ENCODE measurements around the gene G6PD.
"Not testable (repeated sequence)": the region's sequence is repeated elsewhere in the genome, so short reads cannot be mapped to it uniquely, and the experiment has no call there.

The G6PD gene

GRCh38 chrX:154515090-154515965, 31.3 kb downstream of the G6PD start:
- no peak for DNase-seq (ENCODE audit: low read depth)

GRCh38 chrX:154513716-154514115, 32.9 kb downstream of the G6PD start:
- no peak for DNase-seq (ENCODE audit: low read depth)

GRCh38 chrX:154512879-154513553, 33.6 kb downstream of the G6PD start:
- DNase-seq (ENCODE audit: low read depth), result no peak

GRCh38 chrX:154511761-154512160, 34.9 kb downstream of the G6PD start:
- DNase-seq (ENCODE audit: low read depth), result no peak

DNA sequence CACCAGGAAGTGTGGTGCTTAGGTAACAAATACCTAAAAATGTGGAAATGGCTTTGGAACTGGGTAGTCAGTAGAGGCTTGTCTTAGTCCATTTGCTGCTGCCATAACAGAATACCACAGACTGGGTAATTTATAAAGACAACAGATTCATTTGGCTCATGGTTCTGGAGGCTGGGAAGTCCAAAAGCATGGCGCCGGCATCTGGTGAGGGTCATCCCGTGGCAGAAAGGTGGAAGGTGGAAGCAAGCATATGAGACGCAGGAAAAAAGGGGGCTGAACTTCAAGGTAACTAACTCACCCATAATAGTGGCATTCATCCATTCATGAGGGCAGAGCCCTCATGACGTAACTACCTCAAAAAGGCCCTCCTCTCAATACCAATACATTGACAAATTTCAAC, 37.2 kb downstream of the G6PD start:
- DNase-seq (ENCODE audit: low read depth), result no peak

DNA sequence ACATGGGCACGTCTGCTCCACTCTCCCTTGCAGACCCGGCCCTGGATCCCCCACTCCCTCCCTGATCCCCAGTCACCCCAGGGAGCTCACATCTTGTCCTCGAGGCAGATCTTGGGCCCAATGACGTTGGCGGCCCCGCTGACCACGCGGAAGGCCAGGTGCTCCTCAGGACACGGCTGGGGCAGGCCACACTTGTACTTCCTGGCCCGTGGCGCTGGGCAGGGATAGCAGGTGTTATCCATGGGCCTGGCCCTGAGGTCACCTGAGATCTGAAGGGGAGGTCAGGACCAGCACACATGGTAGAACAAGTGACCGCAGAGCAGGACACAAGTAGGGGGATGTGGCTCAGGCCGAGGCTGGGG, 38.3 kb downstream of the G6PD start:
- no peak for DNase-seq (ENCODE audit: low read depth)

GRCh38 chrX:154507673-154508383, 38.8 kb downstream of the G6PD start:
- no peak for DNase-seq (ENCODE audit: low read depth)

DNA sequence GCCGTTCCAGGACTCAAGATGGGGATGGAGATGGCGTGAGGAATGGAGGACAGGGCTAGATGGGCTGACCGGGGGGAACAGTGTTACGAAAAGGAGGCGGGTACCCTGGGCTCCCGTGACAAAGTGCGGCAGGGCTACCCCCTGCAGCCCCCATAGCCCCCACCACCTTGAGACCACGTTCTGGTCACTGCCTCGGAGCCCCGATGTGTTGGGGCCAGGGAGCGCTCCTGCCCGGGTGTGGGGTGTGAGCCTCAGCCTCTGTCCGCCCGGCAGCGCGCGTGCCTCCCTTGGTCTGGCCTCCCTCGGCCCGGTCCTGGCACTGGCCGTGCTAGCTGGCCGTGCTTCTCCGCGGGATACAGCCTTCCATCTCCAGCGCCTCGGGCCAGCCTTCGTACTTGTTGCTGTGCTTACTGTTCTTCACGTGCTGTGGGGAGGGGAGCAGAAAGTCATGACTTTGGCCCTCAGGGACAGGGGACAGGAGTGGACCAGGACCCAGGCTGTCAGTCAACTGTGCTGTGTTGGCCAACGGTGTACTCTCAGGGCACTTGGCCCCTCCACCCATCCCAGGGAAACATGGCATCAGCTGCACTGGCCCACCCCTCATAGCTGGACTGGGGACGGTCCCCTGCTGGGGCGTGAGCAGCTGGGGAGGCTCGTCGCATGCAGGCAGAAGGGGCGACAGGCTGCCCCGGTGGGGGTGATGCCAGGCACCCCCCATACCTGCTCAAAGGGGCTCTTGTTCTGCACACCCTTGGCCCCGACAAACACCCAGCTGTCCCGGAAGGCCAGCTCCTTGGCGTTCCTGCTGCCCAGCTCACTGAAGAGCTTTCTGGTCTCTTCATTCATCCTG, 39.9 kb downstream of the G6PD start:
- DNase-seq (ENCODE audit: low read depth), result no peak

DNA sequence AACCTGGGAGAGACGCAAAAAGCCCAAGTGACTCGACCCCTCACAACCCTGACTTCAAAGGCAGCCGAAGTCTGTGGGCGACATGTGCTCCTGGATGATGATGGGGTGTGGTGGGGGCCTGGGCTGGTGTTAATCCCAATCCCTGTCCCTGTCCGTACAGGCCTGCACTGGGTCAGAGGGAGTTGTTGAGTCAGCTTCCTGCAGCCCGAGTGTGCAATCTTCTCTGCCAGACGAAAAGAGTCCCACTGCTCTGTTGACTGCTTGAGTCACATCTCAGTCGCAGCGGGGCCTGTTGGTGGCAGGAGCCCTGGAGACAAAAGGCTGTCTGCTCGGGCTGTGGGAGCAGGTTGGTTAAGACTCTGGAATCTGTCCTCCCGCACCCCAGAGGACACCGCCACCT, 40.9 kb downstream of the G6PD start:
- no peak for DNase-seq (ENCODE audit: low read depth)

DNA sequence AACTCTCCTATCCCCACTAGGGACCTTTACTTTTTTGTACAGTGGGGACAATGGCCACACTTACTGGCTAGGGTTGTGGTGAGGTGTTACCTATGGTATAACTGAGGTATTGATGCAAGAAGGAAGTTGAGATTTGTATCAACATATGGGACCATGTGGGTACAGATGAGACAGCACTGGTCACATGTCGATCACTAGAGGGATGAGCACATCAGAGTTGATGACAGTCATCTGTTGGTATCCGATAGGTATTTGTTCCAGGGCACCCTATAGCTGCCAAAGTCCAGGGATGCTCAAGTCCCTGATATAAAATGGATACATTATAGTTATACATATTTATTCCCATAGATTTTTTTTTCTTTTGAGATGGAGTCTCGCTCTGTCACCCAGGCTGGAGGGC, 43.7 kb downstream of the G6PD start:
- no peak for DNase-seq (ENCODE audit: low read depth)

DNA sequence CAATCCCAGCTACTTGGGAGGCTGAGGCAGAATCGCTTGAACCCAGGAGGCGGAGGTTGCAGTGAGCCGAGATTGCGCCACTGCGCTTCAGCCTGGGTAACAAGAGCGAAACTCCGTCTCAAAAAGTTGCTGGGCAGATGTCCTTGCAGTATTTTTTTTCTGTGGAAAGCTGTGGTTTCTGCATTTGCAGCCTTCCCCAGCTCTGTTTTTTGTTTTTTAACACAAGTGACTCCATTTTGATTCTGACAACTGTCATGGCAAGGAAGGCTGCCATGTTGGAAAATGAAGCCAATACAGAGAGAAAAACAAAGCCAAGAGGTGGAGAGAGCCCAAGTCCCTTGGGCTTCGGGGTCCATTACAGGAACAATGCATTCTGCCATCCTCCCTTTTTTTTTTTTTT, 44.5 kb downstream of the G6PD start:
- DNase-seq (ENCODE audit: low read depth), result no peak

DNA sequence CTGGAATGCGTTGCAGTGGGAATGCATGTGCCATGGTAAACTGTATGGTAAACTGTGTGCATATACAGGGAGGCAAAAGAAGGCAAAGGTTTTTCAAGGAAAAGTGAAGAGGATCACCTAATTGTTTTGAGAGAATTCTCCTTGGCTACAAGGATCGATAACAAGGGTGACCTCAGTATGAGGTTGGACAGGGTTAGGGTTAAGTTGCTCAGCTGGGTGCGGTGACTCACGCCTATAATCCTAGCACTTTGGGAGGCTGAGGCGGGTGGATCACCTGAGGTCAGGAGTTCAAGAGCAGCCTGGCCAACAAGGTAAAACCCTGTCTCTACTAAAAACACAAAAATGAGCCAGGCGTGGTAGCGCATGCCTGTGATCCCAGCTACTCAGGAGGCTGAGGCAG, 45.2 kb downstream of the G6PD start:
- not testable (repeated sequence) for DNase-seq (ENCODE audit: low read depth)

DNA sequence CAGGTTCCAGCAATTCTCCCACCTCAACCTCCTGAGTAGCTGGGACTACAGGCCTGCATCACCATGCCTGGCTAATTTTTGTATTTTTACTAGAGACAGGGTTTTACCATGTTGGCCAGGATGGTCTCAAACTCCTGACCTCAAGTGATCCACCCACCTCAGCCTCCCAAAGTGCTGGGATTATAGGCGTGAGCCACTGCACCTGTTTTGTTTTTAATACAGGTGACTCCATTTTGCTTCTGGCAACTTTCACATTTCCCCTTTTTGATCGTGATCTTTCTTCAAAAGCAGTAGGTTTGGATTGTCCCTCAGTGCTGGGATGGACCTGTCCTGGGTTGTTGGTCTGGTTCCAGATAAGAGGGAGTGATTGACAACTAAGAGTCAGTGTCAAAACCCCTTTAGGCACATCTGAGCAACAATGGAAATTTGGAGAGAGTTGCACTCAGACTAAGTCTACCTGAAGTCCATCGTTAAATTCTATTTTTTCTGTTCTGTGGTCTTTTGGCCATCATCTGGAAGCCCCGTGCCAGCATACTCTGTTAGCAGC, 50.0 kb downstream of the G6PD start:
- not testable (repeated sequence) for DNase-seq (ENCODE audit: low read depth)

DNA sequence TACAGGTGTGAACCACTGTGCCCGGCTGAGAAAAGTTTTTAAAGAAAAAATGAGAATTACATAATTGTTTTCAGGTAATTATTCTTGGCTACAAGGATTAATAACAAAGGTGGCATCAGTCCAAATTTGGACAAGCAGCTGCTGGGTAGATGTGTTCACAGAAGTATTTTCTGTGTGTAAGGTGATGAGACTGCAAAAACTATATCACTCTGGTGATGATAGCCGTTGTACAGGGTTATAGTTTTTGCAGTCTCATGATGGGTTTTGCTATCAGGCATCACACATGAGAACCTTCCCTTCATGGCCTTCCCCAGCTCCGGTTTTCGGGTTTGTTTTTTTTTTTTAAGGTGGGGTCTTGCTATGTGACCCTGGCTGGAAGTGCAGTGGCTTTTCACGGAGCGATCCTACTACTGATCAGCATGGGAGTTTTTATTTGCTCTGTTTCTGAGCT, 51.1 kb downstream of the G6PD start:
- DNase-seq (ENCODE audit: low read depth), result no peak

DNA sequence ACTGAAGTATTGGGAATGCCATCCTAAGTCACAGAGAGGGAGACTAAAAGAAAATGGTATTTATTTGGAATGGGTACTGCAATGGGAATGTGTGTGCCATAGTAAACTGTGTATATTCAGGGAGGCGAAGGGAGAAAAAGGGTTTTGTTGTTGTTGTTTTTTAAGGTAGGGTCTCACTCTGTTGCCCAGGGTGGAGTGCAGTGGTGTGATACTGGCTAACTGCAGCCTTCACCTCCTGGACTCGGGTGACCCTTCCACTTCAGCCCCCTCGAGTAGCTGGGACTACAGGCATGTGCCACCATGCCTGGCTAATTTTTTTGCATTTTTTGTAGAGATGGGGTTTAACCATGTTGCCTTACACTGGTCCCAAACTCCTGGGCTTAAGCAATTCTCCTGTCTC, 51.9 kb downstream of the G6PD start:
- no peak for DNase-seq (ENCODE audit: low read depth)

- peak; percentile 85 for DNase-seq (ENCODE audit: low read depth)
These were observed 56.1 kb downstream of the G6PD start, which contains the start of gene SLC10A3 for GRCh38 chrX:154490414-154491083. SLC10A3 (minus strand) TSS chrX:154490629; CDS start chrX:154488940, 1,689 bp downstream.

- no peak for DNase-seq (ENCODE audit: low read depth)
These were observed 56.6 kb downstream of the G6PD start for GRCh38 chrX:154490021-154490413.

- DNase-seq (ENCODE audit: low read depth), result no peak
These were observed 57.5 kb downstream of the G6PD start for GRCh38 chrX:154489182-154489581.

DNA sequence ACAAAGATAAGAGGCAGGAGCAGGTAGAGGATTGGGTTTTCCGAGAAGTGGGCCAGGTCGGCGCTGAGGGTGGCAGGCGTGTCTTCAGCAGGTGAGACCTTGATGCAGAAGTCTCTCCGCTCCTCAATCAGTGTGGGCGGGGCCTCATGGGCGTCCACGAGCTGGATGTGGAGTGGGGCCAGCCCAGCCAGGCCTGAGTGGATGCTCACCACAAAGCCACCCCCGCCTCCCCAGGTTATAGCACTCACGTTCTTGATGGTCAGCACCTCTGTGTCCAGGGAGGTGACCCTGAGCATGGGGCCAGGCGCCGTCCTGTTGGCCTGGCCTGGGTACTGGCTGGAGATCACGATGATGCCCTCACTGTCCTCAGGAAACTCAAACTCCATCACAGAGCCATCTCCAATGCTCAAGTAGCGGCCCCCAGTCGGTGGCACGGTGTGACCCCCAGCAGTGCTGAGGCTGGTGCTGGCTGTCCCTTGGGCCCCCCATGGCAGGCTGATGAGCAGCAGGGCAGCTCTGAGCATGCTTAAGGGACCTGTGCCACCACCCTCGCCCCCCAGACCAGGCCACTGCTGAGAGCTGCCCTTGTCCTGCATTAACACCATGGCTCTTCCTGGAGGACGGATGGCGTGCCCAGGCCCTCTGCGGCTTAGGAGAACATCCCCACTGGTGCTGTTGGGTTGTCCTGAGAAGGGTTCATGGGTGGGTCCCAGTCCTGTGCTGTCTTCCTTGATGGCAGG, 58.1 kb downstream of the G6PD start:
- no peak for DNase-seq (ENCODE audit: low read depth)
